Measurements from ENCODE around the gene TOM1L2.

- no peak for TF ChIP-seq CTCF (IDR thresholded peaks at IDR 0.05)
- no peak for TF ChIP-seq ZFX (IDR thresholded peaks at IDR 0.05; ENCODE audit: borderline replicate concordance)
Observed at GRCh38 chr17:17900615-17901520, 71.3 kb downstream of the TOM1L2 start.

Measured in 22Rv1 (cell line).